ENCODE measurements around the gene DENND4C.

The DENND4C gene

GRCh38 chr9:19221326-19221725 lies 9.2 kb upstream of the DENND4C start:
- no peak overlapping the region for H3K4me3 ChIP-seq (ENCODE audit: low read depth, low read length)
- no peak for TF ChIP-seq CTCF (IDR thresholded peaks at IDR 0.05; ENCODE audit: low read depth, low read length, missing control alignments)
- in situ Hi-C loops (cut with HindIII; ENCODE audit: low sequenced_read_pairs): no loop called here
- no peak for DNase-seq (ENCODE audit: low read depth)

GRCh38 chr9:19223724-19224123 lies 6.8 kb upstream of the DENND4C start:
- H3K4me3 ChIP-seq (ENCODE audit: low read depth, low read length): no peak overlapping the region
- no peak for DNase-seq (ENCODE audit: low read depth)
- in situ Hi-C loops (cut with HindIII; ENCODE audit: low sequenced_read_pairs): no loop called here
- no peak for TF ChIP-seq CTCF (IDR thresholded peaks at IDR 0.05; ENCODE audit: low read depth, low read length, missing control alignments)

GRCh38 chr9:19224563-19224962 lies 5.9 kb upstream of the DENND4C start:
- in situ Hi-C loops (cut with HindIII; ENCODE audit: low sequenced_read_pairs): no loop called here
- no peak for DNase-seq (ENCODE audit: low read depth)
- no peak overlapping the region for H3K4me3 ChIP-seq (ENCODE audit: low read depth, low read length)
- no peak for TF ChIP-seq CTCF (IDR thresholded peaks at IDR 0.05; ENCODE audit: low read depth, low read length, missing control alignments)

- TF ChIP-seq CTCF (IDR thresholded peaks at IDR 0.05; ENCODE audit: low read depth, low read length, missing control alignments): no peak
- DNase-seq (ENCODE audit: low read depth): no peak
- in situ Hi-C loops (cut with HindIII; ENCODE audit: low sequenced_read_pairs): loop anchor here (5.0 kb wide), 1 partner anchor 42 kb away; no protein-coding TSS in a partner anchor
Observed at GRCh38 chr9:19229595-19230354, 718 bp upstream of the DENND4C start.

GRCh38 chr9:19231126-19231903 lies 822 bp downstream of the DENND4C start:
- in situ Hi-C loops (cut with HindIII; ENCODE audit: low sequenced_read_pairs): no loop called here
- no peak for DNase-seq (ENCODE audit: low read depth)

More at GRCh38 chr9:19229595-19230354, 718 bp upstream of the DENND4C start:
- peak overlapping the region; percentile 91 for H3K4me3 ChIP-seq (ENCODE audit: low read depth, low read length)

More at GRCh38 chr9:19231126-19231903, 822 bp downstream of the DENND4C start:
- TF ChIP-seq CTCF (IDR thresholded peaks at IDR 0.05; ENCODE audit: low read depth, low read length, missing control alignments): no peak
- peak overlapping the region; percentile 91 for H3K4me3 ChIP-seq (ENCODE audit: low read depth, low read length)

All from astrocyte of the cerebellum (primary cell).